Osteocyte (in vitro differentiated cells): ENCODE measurements around the gene TMEM266. TPM values are rescaled to one million over a fixed set of nuclear protein-coding genes. Genes with fewer than 3 reads are reported as not detected.

Experiments used
- DNase-seq: peaks from one replicate; pipeline ENCODE4 v3.0.0; 2021; ENCODE audit warnings: mixed read lengths; ENCODE audit not compliant: unreplicated experiment; ENCODE audit errors: extremely low spot score
- H3K27ac Mint-ChIP-seq: one replicate; pipeline ENCODE4 v1.8.0; 2021; ENCODE audit warnings: mild to moderate bottlenecking, mixed read lengths; ENCODE audit not compliant: unreplicated experiment
- H3K27me3 Mint-ChIP-seq: one replicate; pipeline ENCODE4 v1.8.0; 2021; ENCODE audit warnings: mixed read lengths; ENCODE audit not compliant: unreplicated experiment
- H3K36me3 Mint-ChIP-seq: one replicate; pipeline ENCODE4 v1.8.0; 2021; ENCODE audit warnings: mixed read lengths; ENCODE audit not compliant: unreplicated experiment
- H3K4me1 Mint-ChIP-seq: one replicate; pipeline ENCODE4 v1.8.0; 2021; ENCODE audit warnings: mixed read lengths; ENCODE audit not compliant: unreplicated experiment
- H3K4me3 Mint-ChIP-seq: one replicate; pipeline ENCODE4 v1.8.0; 2021; ENCODE audit warnings: mild to moderate bottlenecking, moderate library complexity, mixed read lengths; ENCODE audit not compliant: unreplicated experiment
- H3K9me3 Mint-ChIP-seq: one replicate; pipeline ENCODE4 v1.8.0; 2021; ENCODE audit warnings: mixed read lengths; ENCODE audit not compliant: unreplicated experiment
- total RNA-seq: library from RNA; stranded (reverse); gene quantifications from 2 replicates; pipeline ENCODE4 v1.2.1, GENCODE V29; 2021
- TF ChIP-seq, protein P1 (sequence below): fragments of 200-600 bp; sonication (generic); IDR thresholded peaks from 2 replicates; pipeline ENCODE4 v1.5.0; 2021; ENCODE audit warnings: antibody characterized with exemption, mild to moderate bottlenecking, moderate library complexity

TMEM266 gene
- total RNA-seq, 1 donor from 2014 or later: not detected

DNA sequence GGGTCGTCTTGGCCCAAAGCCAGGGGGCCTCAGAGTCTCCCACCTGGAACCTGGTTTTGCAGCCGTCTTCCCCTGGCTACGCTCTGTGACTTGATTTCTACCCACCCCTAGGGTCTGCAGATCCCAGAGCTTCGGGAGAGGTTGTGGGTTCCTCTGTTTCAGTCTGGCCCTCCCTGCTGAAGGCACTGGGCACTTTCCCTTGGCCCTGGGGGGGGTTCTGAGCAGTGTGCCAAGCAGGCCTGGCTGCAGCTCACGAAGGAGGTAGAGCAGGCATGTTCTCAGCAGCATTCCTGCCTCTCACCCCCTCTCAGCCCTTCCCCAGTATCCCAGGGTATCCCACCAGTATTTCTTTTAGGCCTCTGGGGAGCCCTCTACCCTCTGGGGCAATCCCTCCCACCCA is 99.0 kb downstream of the TMEM266 start:
- no peak for DNase-seq
- Mint-ChIP-seq H3K4me3 (no peak overlapping the region), H3K9me3 (no peaks in the 10 kb centered on the region), H3K4me1 (peaks cover 31% of the 10 kb centered on the region), H3K27ac (no peak overlapping the region), H3K36me3 (no peaks in the 10 kb centered on the region), H3K27me3 (peaks cover 6% of the 10 kb centered on the region)
- TF ChIP-seq, protein P1, sequence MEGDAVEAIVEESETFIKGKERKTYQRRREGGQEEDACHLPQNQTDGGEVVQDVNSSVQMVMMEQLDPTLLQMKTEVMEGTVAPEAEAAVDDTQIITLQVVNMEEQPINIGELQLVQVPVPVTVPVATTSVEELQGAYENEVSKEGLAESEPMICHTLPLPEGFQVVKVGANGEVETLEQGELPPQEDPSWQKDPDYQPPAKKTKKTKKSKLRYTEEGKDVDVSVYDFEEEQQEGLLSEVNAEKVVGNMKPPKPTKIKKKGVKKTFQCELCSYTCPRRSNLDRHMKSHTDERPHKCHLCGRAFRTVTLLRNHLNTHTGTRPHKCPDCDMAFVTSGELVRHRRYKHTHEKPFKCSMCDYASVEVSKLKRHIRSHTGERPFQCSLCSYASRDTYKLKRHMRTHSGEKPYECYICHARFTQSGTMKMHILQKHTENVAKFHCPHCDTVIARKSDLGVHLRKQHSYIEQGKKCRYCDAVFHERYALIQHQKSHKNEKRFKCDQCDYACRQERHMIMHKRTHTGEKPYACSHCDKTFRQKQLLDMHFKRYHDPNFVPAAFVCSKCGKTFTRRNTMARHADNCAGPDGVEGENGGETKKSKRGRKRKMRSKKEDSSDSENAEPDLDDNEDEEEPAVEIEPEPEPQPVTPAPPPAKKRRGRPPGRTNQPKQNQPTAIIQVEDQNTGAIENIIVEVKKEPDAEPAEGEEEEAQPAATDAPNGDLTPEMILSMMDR: no peak

DNA sequence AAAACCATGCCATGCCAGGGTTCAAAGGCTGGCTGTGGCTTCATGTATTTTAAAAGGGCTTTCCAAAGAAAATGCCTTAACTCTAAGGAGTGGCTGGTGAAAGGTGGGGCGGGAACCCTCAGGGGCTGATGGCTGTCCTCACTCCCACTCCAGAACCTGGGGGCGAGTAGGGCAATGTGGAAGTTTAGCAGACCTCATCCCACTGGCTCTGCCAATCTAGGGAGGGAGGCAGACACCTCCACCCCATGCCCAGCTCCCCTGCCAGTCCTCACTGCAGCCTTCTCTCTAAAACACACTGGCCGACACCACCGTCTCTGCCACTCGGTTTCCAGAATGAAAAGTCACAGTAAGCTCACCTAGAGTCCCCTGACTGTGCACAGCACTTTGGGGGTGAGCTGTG is 99.5 kb downstream of the TMEM266 start:
- DNase-seq: no peak
- peaks cover 33% of the 10 kb centered on the region for H3K4me1 Mint-ChIP-seq
- TF ChIP-seq, protein P1: no peak
- no peak overlapping the region for H3K4me3 Mint-ChIP-seq
- H3K27ac Mint-ChIP-seq: no peak overlapping the region
- no peaks in the 10 kb centered on the region for H3K9me3 Mint-ChIP-seq
- H3K27me3 Mint-ChIP-seq: peaks cover 6% of the 10 kb centered on the region
- no peaks in the 10 kb centered on the region for H3K36me3 Mint-ChIP-seq

DNA sequence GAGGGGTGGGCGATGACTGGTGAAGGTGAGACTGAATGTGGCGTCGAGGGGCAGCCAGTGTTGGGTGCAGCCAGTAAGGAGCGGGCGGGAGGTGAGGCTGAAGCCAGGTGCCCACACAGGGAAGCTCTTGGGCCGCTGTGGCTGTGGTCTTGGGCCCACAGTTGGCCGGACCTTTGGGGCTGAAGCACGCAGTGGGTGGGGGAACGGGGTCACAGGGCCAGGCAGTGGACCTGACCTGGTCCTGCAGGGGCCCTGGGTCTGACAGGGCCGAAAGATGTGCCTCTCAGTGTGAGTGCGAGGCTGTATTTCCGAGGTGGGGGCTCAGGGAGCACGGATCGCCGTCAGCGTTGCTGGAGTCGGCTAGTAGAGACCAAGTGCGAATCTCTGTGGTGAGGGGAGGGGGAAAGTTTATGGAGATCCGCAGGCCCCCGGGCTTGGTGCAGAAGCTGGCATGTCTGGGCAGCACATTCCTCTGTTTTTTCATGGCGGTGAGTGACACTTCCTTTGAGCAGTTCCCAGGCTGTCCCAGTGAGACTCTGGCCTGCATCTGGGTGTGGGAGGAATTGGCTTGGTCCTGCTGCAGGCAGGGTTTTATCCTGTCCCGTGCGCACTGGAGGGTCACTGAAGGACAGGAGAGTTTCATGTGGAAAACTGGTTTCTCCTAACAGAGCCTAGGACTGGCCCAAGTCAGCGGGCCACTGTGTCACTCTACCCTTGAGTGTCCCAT is 100.8 kb downstream of the TMEM266 start:
- Mint-ChIP-seq H3K27me3 (no peaks in the 10 kb centered on the region), H3K4me1 (peaks cover 33% of the 10 kb centered on the region), H3K36me3 (no peaks in the 10 kb centered on the region), H3K4me3 (no peak overlapping the region), H3K27ac (no peak overlapping the region), H3K9me3 (no peaks in the 10 kb centered on the region)
- no peak for DNase-seq
- TF ChIP-seq, protein P1: no peak

DNA sequence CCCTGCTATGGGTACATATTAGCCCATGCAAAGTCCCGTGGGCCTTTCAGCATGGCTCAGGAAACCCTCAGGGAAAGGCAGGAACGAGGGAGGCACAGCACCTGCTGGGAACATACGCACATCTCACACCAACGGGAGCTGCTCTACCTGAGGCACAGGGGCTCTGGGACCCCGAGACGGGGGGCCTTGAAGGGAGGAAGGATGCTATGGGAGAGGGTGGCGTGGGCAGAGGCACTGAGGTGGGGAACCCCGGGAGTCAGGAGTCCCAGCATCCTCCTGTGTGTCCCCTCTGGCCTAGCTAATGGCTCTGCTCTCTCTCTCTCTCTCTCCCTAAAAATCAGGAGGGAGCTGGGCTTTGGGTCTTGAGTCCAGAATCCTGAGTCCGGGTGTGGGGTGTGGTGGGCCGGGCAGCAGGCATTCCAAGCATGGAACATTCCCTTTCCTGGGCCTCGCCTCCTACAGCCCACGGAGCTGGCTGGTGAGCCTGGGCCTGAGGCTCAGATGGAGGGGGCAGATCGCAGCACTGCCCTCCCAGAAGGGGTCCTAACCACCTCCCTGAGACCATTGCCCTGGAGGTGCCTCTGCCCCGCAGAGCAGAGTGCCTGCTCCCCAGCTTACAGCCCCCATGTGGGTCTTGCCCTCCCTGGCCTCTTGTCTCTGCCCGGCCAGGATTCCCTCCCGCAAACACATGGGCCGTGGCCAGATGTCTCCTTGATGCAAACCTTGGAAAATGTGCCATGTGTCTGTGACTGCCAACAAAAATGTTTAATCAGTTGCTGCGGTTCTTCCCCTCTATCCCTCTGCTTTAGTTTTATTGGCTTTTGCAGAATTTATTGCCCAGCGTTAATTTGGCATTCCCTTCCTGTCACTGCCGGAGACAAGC is 101.6 kb downstream of the TMEM266 start:
- H3K9me3 Mint-ChIP-seq: no peaks in the 10 kb centered on the region
- TF ChIP-seq, protein P1: no peak
- peaks cover 33% of the 10 kb centered on the region for H3K4me1 Mint-ChIP-seq
- peak overlapping the region; percentile 41 for H3K27ac Mint-ChIP-seq
- H3K4me3 Mint-ChIP-seq: no peak overlapping the region
- no peaks in the 10 kb centered on the region for H3K27me3 Mint-ChIP-seq
- DNase-seq: no peak
- no peaks in the 10 kb centered on the region for H3K36me3 Mint-ChIP-seq

DNA sequence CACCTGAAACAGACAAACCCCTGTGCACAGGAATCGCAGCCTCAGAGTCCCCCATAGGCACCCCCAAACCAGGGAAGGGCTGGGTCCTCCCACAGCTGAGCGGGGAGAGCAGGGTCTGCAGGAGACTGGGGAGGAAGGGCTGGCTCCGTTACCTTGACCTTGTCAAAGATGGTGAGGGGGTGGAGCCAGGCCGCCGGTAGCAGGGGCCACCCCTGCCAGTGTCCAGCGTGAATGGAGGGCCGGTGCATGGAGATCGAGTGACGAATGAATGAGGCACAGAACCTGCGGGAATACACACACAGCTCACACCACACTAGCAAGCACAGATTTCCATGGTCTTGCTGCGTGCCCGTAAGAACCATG is 102.2 kb downstream of the TMEM266 start:
- Mint-ChIP-seq H3K27me3 (no peaks in the 10 kb centered on the region), H3K27ac (peak overlapping the region; percentile 27), H3K36me3 (no peaks in the 10 kb centered on the region), H3K4me1 (peaks cover 33% of the 10 kb centered on the region), H3K9me3 (no peaks in the 10 kb centered on the region), H3K4me3 (no peak overlapping the region)
- TF ChIP-seq, protein P1: no peak
- no peak for DNase-seq
